Heart left ventricle (tissue), 16 donors: ENCODE measurements around the gene PWP1. TPM values are rescaled to one million over a fixed set of nuclear protein-coding genes. Genes with fewer than 3 reads are reported as not detected.

ENCODE experiments used
- ATAC-seq, 4 donors: fragments of 200-7000 bp; cut with Tn5 transposase; one replicate each; pipeline ENCODE4 v1.9.1; 2020 to 2022; ENCODE audit warnings: moderate library complexity in 4 of 4, mild to moderate bottlenecking in 3 of 4, moderate number of reproducible peaks in 1 of 4
- DNase-seq, 5 donors: peaks; one replicate each; pipeline ENCODE4 v3.0.0-alpha.2; 2020
- H3K27ac ChIP-seq, 12 donors: fragments of 200-600 bp; sonication (generic) in 4 of 12; one replicate each; pipeline versions ENCODE4 v1.5.0 to v1.8.0; 2016 to 2022; ENCODE audit warnings: mild to moderate bottlenecking in 2 of 12
- H3K27me3 ChIP-seq, 9 donors: fragments of 200-600 bp; sonication (generic) in 2 of 9; one replicate each; pipeline versions ENCODE4 v1.5.1 to v1.8.0; 2016 to 2022; ENCODE audit warnings: mild to moderate bottlenecking in 3 of 9
- H3K36me3 ChIP-seq, 9 donors: fragments of 200-600 bp; sonication (generic) in 2 of 9; one replicate each; pipeline versions ENCODE4 v1.5.0 to v1.8.0; 2018 to 2022; ENCODE audit warnings: mild to moderate bottlenecking in 2 of 9
- H3K4me1 ChIP-seq, 12 donors: fragments of 200-600 bp; sonication (generic) in 4 of 12; one replicate each; pipeline versions ENCODE4 v1.5.0 to v1.8.0; 2016 to 2022; ENCODE audit warnings: mild to moderate bottlenecking in 3 of 12
- H3K4me3 ChIP-seq, 12 donors: fragments of 200-600 bp; sonication (generic) in 4 of 12; one replicate each; pipeline versions ENCODE4 v1.5.0 to v1.8.0; 2017 to 2022; ENCODE audit warnings: mild to moderate bottlenecking in 9 of 12, moderate library complexity in 4 of 12
- H3K9me3 ChIP-seq, 12 donors: fragments of 200-600 bp; sonication (generic) in 4 of 12; one replicate each; pipeline versions ENCODE4 v1.5.0 to v1.8.0; 2016 to 2022; ENCODE audit warnings: mild to moderate bottlenecking in 1 of 12
- POLR2A ChIP-seq, 2 donors: fragments of 450-650 bp; IDR thresholded peaks; one replicate each; pipeline ENCODE4 v1.6.1; 2017; ENCODE audit warnings: antibody characterized with exemption in 2 of 2, mild to moderate bottlenecking in 2 of 2, moderate library complexity in 2 of 2
- WGBS, 4 donors: extraction: QIAGEN DNeasy Blood & Tissue Kit in 2 of 4; methylation state at CpG; one replicate each; pipeline versions ENCODE4 v1.1.5 to v1.1.7; 2013 to 2018; 5-methylcytosine and 5-hydroxymethylcytosine counted together
- intact Hi-C, 10 donors: fragments of 100-400 bp; cut with DNase I; formaldehyde crosslinking; loops; one replicate each; pipeline versions ENCODE4 v1.11.1 to v1.14.2; 2022
- polyA plus RNA-seq, 2 donors: library from polyadenylated mRNA; stranded (reverse); fragments of 200-250 nt; gene quantifications; one replicate each; pipeline ENCODE4 v1.2.3, GENCODE V29; 2013
- total RNA-seq, 9 donors: library from RNA; depleted of rRNA in 2 of 9; stranded (reverse); fragments of >200 nt in 2 of 9; fragmentation: NEBNext Ultra II Directional in 3 of 9; extraction: Animal tissue kit (Norgen Biotek cat#: 25700) in 3 of 9; gene quantifications; one replicate each; pipeline versions ENCODE4 v1.1.0 to v1.2.4, GENCODE V29; 2016 to 2023
- TF ChIP-seq, protein P1 (sequence below), 12 donors: fragments of 200-600 bp; sonication (generic) in 4 of 12; IDR thresholded peaks; one replicate each; pipeline versions ENCODE4 v1.5.0 to v1.8.0; 2018 to 2022; ENCODE audit warnings: antibody characterized with exemption in 12 of 12, mild to moderate bottlenecking in 5 of 12
- donor health status: ischemic (EF 13 %, LVEDD 7.1; RV severe dilation, severe dysfunction).
- donor health status: healthy with polysubstance abuse.
- donor health status: DM: no; HTN: yes; CAD: no.
- donor health status: DM: no; HTN: no; CAD: no.
- donor health status: ischemic (EF 25% LVEDD 6.9; RV normal size, moderate dysfunction).
- donor health status: ischemic (EF 25% LVEDD 5.7; RV mildly dilated, moderate dysfunction).
- donor health status: healthy.
- donor health status: DM: yes; HTN: yes; CAD: no.
- donor health status: ischemic (EF 35%, LVEDD 5.7; RV mildly dilated, moderate dysfunction).
- donor health status: nonischemic (EF 11% LVEDD 7.7; RV severe dilation, severe dysfunction).
- donor health status: DM: yes; HTN: yes; CAD: no.
- donor health status: PGD.
- donor health status: ischemic (EF 29% LVEDD 5.4; RV normal size, mild dysfunction).
- donor health status: nonischemic (EF 23%, LVEDD 6.1; RV moderate dilation, normal function).

Gene PWP1
- total and polyA plus RNA-seq, 11 donors, result 7.6 to 49.7 (median 17.0) TPM

DNA sequence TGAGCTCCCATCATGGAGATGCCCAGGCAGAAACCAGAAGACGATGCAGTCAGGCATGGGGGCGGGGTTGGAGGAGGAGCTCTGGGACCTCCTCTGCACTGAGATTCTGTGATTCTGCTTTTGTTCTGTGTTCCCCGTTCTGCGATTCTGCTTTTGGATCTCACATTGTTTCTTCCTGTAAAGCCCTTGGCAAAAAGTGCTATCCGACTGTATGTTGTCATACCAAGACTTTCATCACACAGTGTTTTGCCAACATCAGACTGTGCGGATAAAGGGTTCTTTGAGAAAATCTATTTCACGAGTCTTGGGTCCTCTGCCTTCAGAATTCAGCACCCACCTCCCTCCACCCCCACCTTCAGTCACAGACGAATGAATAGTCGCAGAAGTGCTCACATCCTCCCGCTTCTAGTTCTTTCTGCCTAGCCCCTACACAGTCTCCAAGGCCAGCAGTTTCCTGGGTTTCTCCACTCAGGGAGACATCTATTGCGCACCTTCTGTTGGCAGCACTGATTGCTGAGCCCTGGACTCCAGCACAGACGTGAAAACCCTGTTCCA lies 24.7 kb upstream of the PWP1 start:
- H3K9me3 ChIP-seq, result no peaks in the 10 kb centered on the region
- DNase-seq (no peak), ATAC-seq (peak in 2 of 4 donors; percentile 28 to 43)
- peaks cover 0 to 8% (median 0%) of the 10 kb centered on the region in 12 donors for H3K4me1 ChIP-seq
- no peak overlapping the region for H3K27ac ChIP-seq
- WGBS, 4 donors, result 60 to 67% (median 62%) methylated on average over 12 of the region's 12 CpGs
- H3K27me3 ChIP-seq, result peaks cover 0 to 5% (median 0%) of the 10 kb centered on the region in 9 donors
- TF ChIP-seq, protein P1, sequence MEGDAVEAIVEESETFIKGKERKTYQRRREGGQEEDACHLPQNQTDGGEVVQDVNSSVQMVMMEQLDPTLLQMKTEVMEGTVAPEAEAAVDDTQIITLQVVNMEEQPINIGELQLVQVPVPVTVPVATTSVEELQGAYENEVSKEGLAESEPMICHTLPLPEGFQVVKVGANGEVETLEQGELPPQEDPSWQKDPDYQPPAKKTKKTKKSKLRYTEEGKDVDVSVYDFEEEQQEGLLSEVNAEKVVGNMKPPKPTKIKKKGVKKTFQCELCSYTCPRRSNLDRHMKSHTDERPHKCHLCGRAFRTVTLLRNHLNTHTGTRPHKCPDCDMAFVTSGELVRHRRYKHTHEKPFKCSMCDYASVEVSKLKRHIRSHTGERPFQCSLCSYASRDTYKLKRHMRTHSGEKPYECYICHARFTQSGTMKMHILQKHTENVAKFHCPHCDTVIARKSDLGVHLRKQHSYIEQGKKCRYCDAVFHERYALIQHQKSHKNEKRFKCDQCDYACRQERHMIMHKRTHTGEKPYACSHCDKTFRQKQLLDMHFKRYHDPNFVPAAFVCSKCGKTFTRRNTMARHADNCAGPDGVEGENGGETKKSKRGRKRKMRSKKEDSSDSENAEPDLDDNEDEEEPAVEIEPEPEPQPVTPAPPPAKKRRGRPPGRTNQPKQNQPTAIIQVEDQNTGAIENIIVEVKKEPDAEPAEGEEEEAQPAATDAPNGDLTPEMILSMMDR (IDR thresholded peaks at IDR 0.05), result no peak
- no peak for TF ChIP-seq POLR2A (IDR thresholded peaks at IDR 0.05)
- no peak overlapping the region for H3K4me3 ChIP-seq
- intact Hi-C loops, result loop anchor here in 1 of 10 donors (10.0 kb wide), 1 partner anchor 384 kb away; no protein-coding TSS in a partner anchor
- H3K36me3 ChIP-seq, result no peaks in the 10 kb centered on the region

DNA sequence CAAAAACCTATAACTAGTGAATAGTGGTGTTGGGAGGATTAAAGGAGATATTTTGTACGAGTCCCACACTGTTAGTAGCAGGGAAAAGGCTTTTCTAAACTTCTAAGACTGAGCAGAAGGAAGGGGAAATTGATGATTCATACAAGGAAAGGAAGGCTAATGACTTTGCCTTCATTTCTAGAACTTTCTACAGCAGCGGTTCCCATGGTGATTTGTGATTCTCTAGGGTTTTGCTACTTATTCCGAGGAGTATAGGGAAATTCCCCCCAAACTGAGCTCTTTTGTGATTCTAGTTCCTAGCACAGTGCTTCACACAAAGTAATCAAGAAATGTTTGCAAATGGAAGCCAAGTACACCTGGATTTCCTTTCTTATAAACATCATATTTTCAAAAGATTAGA lies 23.8 kb upstream of the PWP1 start:
- ATAC-seq (no peak), DNase-seq (no peak)
- Histone ChIP-seq H3K27me3 (peaks cover 0 to 12% (median 0%) of the 10 kb centered on the region in 9 donors), H3K27ac (no peak overlapping the region), H3K4me1 (peaks cover 0 to 8% (median 0%) of the 10 kb centered on the region in 12 donors), H3K4me3 (no peak overlapping the region), H3K36me3 (no peaks in the 10 kb centered on the region), H3K9me3 (no peaks in the 10 kb centered on the region)
- intact Hi-C loops, result loop anchor here in 1 of 10 donors (10.0 kb wide), 1 partner anchor 383 kb away; no protein-coding TSS in a partner anchor
- 43 to 70% (median 61%) methylated on average over 3 of the region's 3 CpGs for WGBS, 4 donors
- TF ChIP-seq, protein P1 (IDR thresholded peaks at IDR 0.05), result no peak
- no peak for TF ChIP-seq POLR2A (IDR thresholded peaks at IDR 0.05)

DNA sequence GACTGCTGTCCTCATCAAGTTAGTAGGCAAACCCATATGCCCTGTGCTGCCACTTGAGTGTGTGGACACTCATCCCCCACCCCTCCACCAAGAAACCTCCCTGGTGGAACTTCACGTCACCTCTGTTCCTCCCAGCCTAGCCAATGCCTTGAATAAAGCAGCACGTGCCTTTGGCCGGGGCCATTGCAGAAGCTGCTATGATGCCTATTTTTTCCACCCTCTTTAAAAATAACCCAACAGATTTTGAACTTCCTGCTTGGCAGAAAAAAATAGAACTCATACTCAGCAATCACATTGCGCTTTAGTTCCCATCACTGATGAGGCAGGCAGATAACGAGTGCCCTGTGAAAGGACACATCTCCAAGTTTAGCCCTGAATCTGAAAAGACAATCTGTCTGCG lies 23.1 kb upstream of the PWP1 start:
- ATAC-seq, result peak in 2 of 4 donors; percentile 44 to 48
- Histone ChIP-seq H3K27ac (no peak overlapping the region), H3K36me3 (no peaks in the 10 kb centered on the region), H3K9me3 (no peaks in the 10 kb centered on the region), H3K4me1 (peaks cover 0 to 8% (median 0%) of the 10 kb centered on the region in 12 donors), H3K4me3 (no peak overlapping the region), H3K27me3 (peaks cover 0 to 12% (median 0%) of the 10 kb centered on the region in 9 donors)
- no peak for TF ChIP-seq POLR2A (IDR thresholded peaks at IDR 0.05)
- TF ChIP-seq, protein P1 (IDR thresholded peaks at IDR 0.05), result no peak
- WGBS, 4 donors, result 31 to 53% (median 38%) methylated on average over 6 of the region's 6 CpGs
- intact Hi-C loops, result loop anchor here in 1 of 10 donors (10.0 kb wide), 1 partner anchor 382 kb away; no protein-coding TSS in a partner anchor
- no peak for DNase-seq

DNA sequence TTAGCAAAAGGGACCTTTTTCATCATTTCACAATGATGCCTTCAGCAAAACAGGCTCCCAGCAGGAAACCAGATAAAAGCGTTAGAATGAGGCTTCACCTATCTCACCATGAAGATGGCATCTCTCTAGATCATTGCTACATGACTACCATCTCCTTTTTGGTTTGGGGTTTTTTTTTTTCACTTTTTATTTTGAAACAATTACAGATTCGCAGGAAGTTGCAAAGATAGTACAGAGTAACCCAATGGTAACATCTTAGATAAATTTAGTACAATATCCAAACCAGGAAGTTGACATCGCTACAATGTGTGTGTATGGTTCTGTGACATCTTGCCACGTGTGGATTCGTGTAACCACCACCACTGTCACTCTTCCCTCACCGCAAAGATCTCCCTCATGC lies 22.3 kb upstream of the PWP1 start:
- no peak overlapping the region for H3K4me3 ChIP-seq
- DNase-seq (no peak), ATAC-seq (no peak)
- TF ChIP-seq, protein P1 (IDR thresholded peaks at IDR 0.05), result no peak
- no peak for TF ChIP-seq POLR2A (IDR thresholded peaks at IDR 0.05)
- 55 to 65% (median 60%) methylated on average over 6 of the region's 6 CpGs for WGBS, 4 donors
- H3K36me3 ChIP-seq, result no peaks in the 10 kb centered on the region
- H3K4me1 ChIP-seq, result peaks cover 0 to 8% (median 0%) of the 10 kb centered on the region in 12 donors
- no peaks in the 10 kb centered on the region for H3K9me3 ChIP-seq
- no peak overlapping the region for H3K27ac ChIP-seq
- intact Hi-C loops, result loop anchor here in 1 of 10 donors (10.0 kb wide), 1 partner anchor 382 kb away; no protein-coding TSS in a partner anchor
- H3K27me3 ChIP-seq, result peaks cover 0 to 14% (median under 1%) of the 10 kb centered on the region in 9 donors
